GM12875 (cell line): Measurements from ENCODE around the gene C1orf174.
A peak's percentile ranks its signal among the peaks of the same experiment; 100 is the strongest.

Experiments used
- H3K4me3 ChIP-seq: one replicate; pipeline ENCODE4 v1.5.1; 2011; ENCODE audit warnings: low read depth, low read length, control low read depth
- CTCF ChIP-seq: IDR thresholded peaks from 2 replicates; pipeline ENCODE4 v1.5.1; 2011; ENCODE audit warnings: low read depth, mild to moderate bottlenecking, control low read depth, inconsistent platforms, low read length, moderate library complexity, borderline replicate concordance; ENCODE audit not compliant: insufficient read depth

Gene C1orf174

GRCh38 chr1:3868464-3869006, 31.5 kb downstream of the C1orf174 start:
- no peak overlapping the region for H3K4me3 ChIP-seq
- TF ChIP-seq CTCF = no peak

GRCh38 chr1:3865606-3866160, 34.4 kb downstream of the C1orf174 start:
- no peak overlapping the region for H3K4me3 ChIP-seq
- TF ChIP-seq CTCF = no peak

- no peak for TF ChIP-seq CTCF
- H3K4me3 ChIP-seq = no peak overlapping the region
Observed at GRCh38 chr1:3864884-3865283, 35.2 kb downstream of the C1orf174 start.

GRCh38 chr1:3863231-3863935, 36.7 kb downstream of the C1orf174 start:
- no peak overlapping the region for H3K4me3 ChIP-seq
- no peak for TF ChIP-seq CTCF

- TF ChIP-seq CTCF = no peak
- peak overlapping the region; percentile 71 for H3K4me3 ChIP-seq
Observed at GRCh38 chr1:3858231-3858981, 41.7 kb downstream of the C1orf174 start.

DNA sequence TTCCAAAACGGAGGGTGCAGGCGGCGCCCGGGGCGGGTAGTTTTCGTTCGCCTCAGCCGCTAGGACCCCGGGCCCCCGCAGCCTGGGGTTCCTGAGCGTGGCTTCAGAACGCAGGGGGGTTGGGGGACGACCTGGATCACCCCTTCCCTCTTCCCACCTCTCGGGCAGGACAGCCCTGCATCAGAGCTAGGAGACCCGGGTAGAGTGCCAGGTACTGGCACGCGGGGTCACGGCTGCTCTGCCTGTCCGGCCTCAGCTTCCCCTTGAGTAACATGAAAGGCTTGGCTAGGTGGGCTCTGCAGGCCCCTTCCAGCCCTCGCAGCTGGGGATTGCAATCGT, 42.3 kb downstream of the C1orf174 start:
- TF ChIP-seq CTCF = no peak
- peak overlapping the region; percentile 71 for H3K4me3 ChIP-seq
